K562 (cell line): Measurements from ENCODE around the gene GHR. TPM values are rescaled to one million over a fixed set of nuclear protein-coding genes. Genes with fewer than 3 reads are reported as not detected.
A peak's percentile ranks its signal among the peaks of the same experiment; 100 is the strongest.

Source experiments
- ATF7 ChIP-seq: fragments of 450-650 bp; IDR thresholded peaks from 2 replicates; pipeline ENCODE4 v1.7.1; 2014; ENCODE audit warnings: mild to moderate bottlenecking, moderate library complexity
- CXXC5 ChIP-seq: fragments of 250-450 bp; sonication (Bioruptor Pico); IDR thresholded peaks from 2 replicates; pipeline ENCODE4 v1.8.0; 2022; ENCODE audit warnings: inconsistent platforms, mild to moderate bottlenecking, moderate library complexity
- DDX20 ChIP-seq: fragments of 450-650 bp; IDR thresholded peaks from 2 replicates; pipeline ENCODE4 v1.6.1; 2016; ENCODE audit warnings: missing genetic modification characterization, low read depth, mild to moderate bottlenecking, missing compliant biosample characterization, moderate library complexity
- EP400 ChIP-seq: fragments of 450-650 bp; IDR thresholded peaks from 2 replicates; pipeline ENCODE4 v1.6.1; 2017; ENCODE audit warnings: antibody characterized with exemption, mild to moderate bottlenecking, moderate library complexity
- ESRRA ChIP-seq: fragments of 450-650 bp; IDR thresholded peaks from 2 replicates; pipeline ENCODE4 v1.6.1; 2014; ENCODE audit warnings: low read depth, mild to moderate bottlenecking, moderate library complexity, borderline replicate concordance
- FOSL1 ChIP-seq: fragments of 200-800 bp; sonication (Bioruptor generic); conservative IDR thresholded peaks from 2 replicates; pipeline ENCODE4 v1.6.1; 2016; ENCODE audit warnings: missing genetic modification characterization, missing compliant biosample characterization
- JUN ChIP-seq, 2 experiments: sonication (generic) in 1 of 2; formaldehyde crosslinking in 1 of 2; IDR thresholded peaks; 2 replicates each; pipeline versions ENCODE4 v1.6.1 to v1.8.0; 2012 to 2022; ENCODE audit warnings: borderline replicate concordance in 2 of 2, mild to moderate bottlenecking in 2 of 2, improper control_type of control experiment in 1 of 2, low read depth in 1 of 2, low read length in 1 of 2, missing genetic modification reagents in 1 of 2
- LEF1 ChIP-seq: fragments of 450-650 bp; IDR thresholded peaks from 2 replicates; pipeline ENCODE4 v1.6.1; 2016; ENCODE audit warnings: mild to moderate bottlenecking
- MAFG ChIP-seq: fragments of 450-650 bp; conservative IDR thresholded peaks from 2 replicates; pipeline ENCODE4 v1.6.1; 2016; ENCODE audit warnings: missing genetic modification characterization, missing compliant biosample characterization
- MAZ ChIP-seq, 2 experiments: fragments of 450-650 bp in 1 of 2; sonication (generic) in 1 of 2; formaldehyde crosslinking; IDR thresholded peaks in 1 of 2; conservative IDR thresholded peaks in 1 of 2; 2 replicates each; pipeline versions ENCODE4 v1.4.0 to v1.5.0; 2020; ENCODE audit warnings: mild to moderate bottlenecking in 1 of 2, missing genetic modification reagents in 1 of 2
- MEF2D ChIP-seq: conservative IDR thresholded peaks from 2 replicates; pipeline ENCODE4 v1.6.1; 2016; ENCODE audit warnings: low read depth, missing genetic modification characterization, missing compliant biosample characterization
- MYC ChIP-seq, 2 experiments: fragments of 250-450 bp in 1 of 2; sonication (Bioruptor Pico) in 1 of 2; IDR thresholded peaks; 2 replicates each; pipeline versions ENCODE4 v1.5.1 to v1.6.1; 2012 to 2021; ENCODE audit warnings: low read depth in 2 of 2, borderline replicate concordance in 1 of 2, improper control_type of control experiment in 1 of 2, low read length in 1 of 2, mild to moderate bottlenecking in 1 of 2, moderate library complexity in 1 of 2
- NCOR1 ChIP-seq: fragments of 450-650 bp; IDR thresholded peaks from 2 replicates; pipeline ENCODE4 v1.6.1; 2016; ENCODE audit warnings: mild to moderate bottlenecking, moderate library complexity
- NFIC ChIP-seq: fragments of 450-650 bp; IDR thresholded peaks from 2 replicates; pipeline ENCODE4 v1.6.1; 2017; ENCODE audit warnings: mild to moderate bottlenecking, inconsistent platforms
- NFRKB ChIP-seq: fragments of 450-650 bp; IDR thresholded peaks from 2 replicates; pipeline ENCODE4 v1.6.1; 2016; ENCODE audit warnings: low read depth
- OTX1 ChIP-seq: fragments of 450-650 bp; formaldehyde crosslinking; IDR thresholded peaks from 2 replicates; pipeline ENCODE4 v1.4.0; 2022; ENCODE audit warnings: mild to moderate bottlenecking
- SMAD3 ChIP-seq: fragments of 450-650 bp; formaldehyde crosslinking; conservative IDR thresholded peaks from 2 replicates; pipeline ENCODE4 v1.4.0; 2020; ENCODE audit warnings: mild to moderate bottlenecking
- TEAD4 ChIP-seq, 2 experiments: sonication (generic) in 1 of 2; formaldehyde crosslinking in 1 of 2; IDR thresholded peaks; 2 replicates each; pipeline versions ENCODE4 v1.6.1 to v1.8.0; 2012 to 2022; ENCODE audit warnings: borderline replicate concordance in 1 of 2, inconsistent platforms in 1 of 2, low read length in 1 of 2, mild to moderate bottlenecking in 1 of 2, missing genetic modification reagents in 1 of 2
- polyA plus RNA-seq, 8 experiments: library from polyadenylated mRNA; depleted of rRNA in 4 of 8; stranded (reverse) in 5 of 8; unstranded in 3 of 8; fragments of >200 nt; fragmentation: Nextera tagmentation in 2 of 8; fragmentation: Illumina TruSeq in 1 of 8; extraction: Ambion mirVana in 2 of 8; extraction: Trizol in 1 of 8; gene quantifications; 2 replicates each; pipeline versions ENCODE4 v1.2.1 to v1.2.3, GENCODE V29; 2011 to 2014; ENCODE audit warnings: inconsistent platforms in 1 of 8, missing spikeins in 1 of 8
- total RNA-seq, 7 experiments: library from RNA; depleted of rRNA in 6 of 7; stranded (reverse); fragments of >200 nt in 6 of 7; fragmentation: Illumina TruSeq in 2 of 7; extraction: Trizol in 2 of 7; gene quantifications; 2 replicates each; pipeline versions ENCODE4 v1.2.1 to v1.2.3, GENCODE V29; 2011 to 2021; ENCODE audit warnings: low replicate concordance in 1 of 7
- TF ChIP-seq, protein P1 (sequence below), 2 experiments: fragments of 200-800 bp in 1 of 2; sonication (Bioruptor generic) in 1 of 2; sonication (generic) in 1 of 2; formaldehyde crosslinking in 1 of 2; IDR thresholded peaks in 1 of 2; conservative IDR thresholded peaks in 1 of 2; 2 replicates each; pipeline versions ENCODE4 v1.5.0 to v1.6.1; 2016 to 2020; ENCODE audit warnings: missing compliant biosample characterization in 1 of 2, missing genetic modification characterization in 1 of 2, missing genetic modification reagents in 1 of 2
- TF ChIP-seq, protein P2 (sequence below): sonication (generic); formaldehyde crosslinking; IDR thresholded peaks from 2 replicates; pipeline ENCODE4 v1.5.0; 2020; ENCODE audit warnings: missing genetic modification reagents
- TF ChIP-seq, protein P3 (sequence below): IDR thresholded peaks from 2 replicates; pipeline ENCODE4 v1.6.1; 2012; ENCODE audit warnings: low read depth, low read length, improper control_type of control experiment, borderline replicate concordance
- TF ChIP-seq, protein P4 (sequence below): fragments of 450-650 bp; IDR thresholded peaks from 2 replicates; pipeline ENCODE4 v1.6.1; 2016; ENCODE audit warnings: antibody characterized with exemption

GHR gene
- total and polyA plus RNA-seq, 9 of the 15 experiments (the other 6 are each of a cell fraction or from before 2014, with no cell fraction given) = 0.01 to 0.13 (median 0.07) TPM; not detected in 5

DNA sequence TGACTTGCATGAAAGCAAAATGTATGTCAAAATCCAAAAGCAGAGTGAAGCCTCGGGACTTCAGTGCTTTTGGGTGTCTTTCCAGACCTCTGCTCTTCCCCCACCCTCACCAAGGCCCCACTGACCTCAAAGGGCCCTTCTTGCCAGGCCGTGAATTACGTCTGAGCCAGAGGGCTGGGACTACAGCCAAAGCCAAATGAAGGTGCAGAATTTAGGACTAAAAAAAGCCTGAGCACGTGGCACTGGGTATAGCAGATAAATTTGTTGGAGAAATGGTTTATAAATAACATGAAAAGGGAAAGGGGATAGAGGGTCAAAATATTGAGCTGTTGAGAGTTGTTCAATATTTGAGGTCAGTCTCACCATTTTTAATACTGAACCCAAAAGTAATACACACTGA is 163.4 kb downstream of the GHR start (continued):
- TF ChIP-seq, protein P1, sequence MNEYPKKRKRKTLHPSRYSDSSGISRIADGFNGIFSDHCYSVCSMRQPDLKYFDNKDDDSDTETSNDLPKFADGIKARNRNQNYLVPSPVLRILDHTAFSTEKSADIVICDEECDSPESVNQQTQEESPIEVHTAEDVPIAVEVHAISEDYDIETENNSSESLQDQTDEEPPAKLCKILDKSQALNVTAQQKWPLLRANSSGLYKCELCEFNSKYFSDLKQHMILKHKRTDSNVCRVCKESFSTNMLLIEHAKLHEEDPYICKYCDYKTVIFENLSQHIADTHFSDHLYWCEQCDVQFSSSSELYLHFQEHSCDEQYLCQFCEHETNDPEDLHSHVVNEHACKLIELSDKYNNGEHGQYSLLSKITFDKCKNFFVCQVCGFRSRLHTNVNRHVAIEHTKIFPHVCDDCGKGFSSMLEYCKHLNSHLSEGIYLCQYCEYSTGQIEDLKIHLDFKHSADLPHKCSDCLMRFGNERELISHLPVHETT (CRISPR knock-in tag; conservative IDR thresholded peaks at IDR 0.05 in 1 of 2, IDR thresholded peaks at IDR 0.05 in 1 of 2) = peak in 1 of 2 experiments; percentile 82; a peak in 1 of 4 replicates
- TF ChIP-seq NFRKB = peak; percentile 62; the same call in 1 of the 2 replicates
- TF ChIP-seq, protein P2, sequence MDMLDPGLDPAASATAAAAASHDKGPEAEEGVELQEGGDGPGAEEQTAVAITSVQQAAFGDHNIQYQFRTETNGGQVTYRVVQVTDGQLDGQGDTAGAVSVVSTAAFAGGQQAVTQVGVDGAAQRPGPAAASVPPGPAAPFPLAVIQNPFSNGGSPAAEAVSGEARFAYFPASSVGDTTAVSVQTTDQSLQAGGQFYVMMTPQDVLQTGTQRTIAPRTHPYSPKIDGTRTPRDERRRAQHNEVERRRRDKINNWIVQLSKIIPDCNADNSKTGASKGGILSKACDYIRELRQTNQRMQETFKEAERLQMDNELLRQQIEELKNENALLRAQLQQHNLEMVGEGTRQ = peak; percentile 30; the same call in 1 of the 2 replicates
- peak; percentile 75 for TF ChIP-seq EP400
- 0 out of 2 replicates have a peak, but pooled peaks have one; percentile 47 for TF ChIP-seq DDX20
- TF ChIP-seq FOSL1 (tag) = no peak
- peak; percentile 76 for TF ChIP-seq CXXC5 (CRISPR knock-in tag)
- TF ChIP-seq, protein P3, sequence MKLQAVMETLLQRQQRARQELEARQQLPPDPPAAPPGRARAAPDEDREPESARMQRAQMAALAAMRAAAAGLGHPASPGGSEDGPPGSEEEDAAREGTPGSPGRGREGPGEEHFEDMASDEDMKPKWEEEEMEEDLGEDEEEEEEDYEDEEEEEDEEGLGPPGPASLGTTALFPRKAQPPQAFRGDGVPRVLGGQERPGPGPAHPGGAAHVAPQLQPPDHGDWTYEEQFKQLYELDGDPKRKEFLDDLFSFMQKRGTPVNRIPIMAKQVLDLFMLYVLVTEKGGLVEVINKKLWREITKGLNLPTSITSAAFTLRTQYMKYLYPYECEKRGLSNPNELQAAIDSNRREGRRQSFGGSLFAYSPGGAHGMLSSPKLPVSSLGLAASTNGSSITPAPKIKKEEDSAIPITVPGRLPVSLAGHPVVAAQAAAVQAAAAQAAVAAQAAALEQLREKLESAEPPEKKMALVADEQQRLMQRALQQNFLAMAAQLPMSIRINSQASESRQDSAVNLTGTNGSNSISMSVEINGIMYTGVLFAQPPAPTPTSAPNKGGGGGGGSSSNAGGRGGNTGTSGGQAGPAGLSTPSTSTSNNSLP = peak; percentile 79; the same call in 1 of the 2 replicates
- peak; percentile 50; the same call in 1 of the 2 replicates for TF ChIP-seq JUN (IDR thresholded peaks at IDR 0.05; ENCODE audit: borderline replicate concordance, low read depth, low read length)
- TF ChIP-seq JUN (CRISPR knock-in tag; IDR thresholded peaks at IDR 0.05; ENCODE audit: borderline replicate concordance) = no peak
- 0 out of 2 replicates have a peak, but pooled peaks have one; percentile 46 for TF ChIP-seq OTX1 (CRISPR knock-in tag)
- TF ChIP-seq LEF1 = peak; percentile 82
- TF ChIP-seq MAZ (CRISPR knock-in tag; conservative IDR thresholded peaks at IDR 0.05 in 1 of 2, IDR thresholded peaks at IDR 0.05 in 1 of 2) = peak; percentile 61 to 72; a peak in 3 of 4 replicates
- TF ChIP-seq ESRRA = peak; percentile 70
- peak; percentile 63; the same call in 1 of the 2 replicates for TF ChIP-seq SMAD3 (CRISPR knock-in tag)
- TF ChIP-seq MEF2D (tag) = peak; percentile 99
- peak; percentile 90 for TF ChIP-seq MYC (IDR thresholded peaks at IDR 0.05; ENCODE audit: low read depth, low read length)
- no peak for TF ChIP-seq MYC (CRISPR knock-in tag; IDR thresholded peaks at IDR 0.05; ENCODE audit: borderline replicate concordance, low read depth)
- TF ChIP-seq, protein P4, sequence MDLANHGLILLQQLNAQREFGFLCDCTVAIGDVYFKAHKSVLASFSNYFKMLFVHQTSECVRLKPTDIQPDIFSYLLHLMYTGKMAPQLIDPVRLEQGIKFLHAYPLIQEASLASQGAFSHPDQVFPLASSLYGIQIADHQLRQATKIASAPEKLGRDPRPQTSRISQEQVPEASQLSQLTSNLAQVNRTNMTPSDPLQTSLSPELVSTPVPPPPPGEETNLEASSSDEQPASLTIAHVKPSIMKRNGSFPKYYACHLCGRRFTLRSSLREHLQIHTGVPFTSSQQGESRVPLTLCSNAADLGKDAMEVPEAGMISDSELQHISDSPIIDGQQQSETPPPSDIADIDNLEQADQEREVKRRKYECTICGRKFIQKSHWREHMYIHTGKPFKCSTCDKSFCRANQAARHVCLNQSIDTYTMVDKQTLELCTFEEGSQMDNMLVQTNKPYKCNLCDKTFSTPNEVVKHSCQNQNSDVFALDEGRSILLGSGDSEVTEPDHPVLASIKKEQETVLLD = peak; percentile 79
- peak; percentile 80 for TF ChIP-seq MAFG (tag)
- peak; percentile 91 for TF ChIP-seq NCOR1
- TF ChIP-seq NFIC = peak; percentile 97
- peak; percentile 62; the same call in 1 of the 2 replicates for TF ChIP-seq ATF7
- peak; percentile 54 for TF ChIP-seq TEAD4 (IDR thresholded peaks at IDR 0.05; ENCODE audit: low read length)
- TF ChIP-seq TEAD4 (CRISPR knock-in tag; IDR thresholded peaks at IDR 0.05; ENCODE audit: borderline replicate concordance) = no peak
